GM12878 (cell line): Measurements from ENCODE around the gene FNDC11. TPM values are rescaled to one million over a fixed set of nuclear protein-coding genes. Genes with fewer than 3 reads are reported as not detected.

ENCODE experiments used
- ATAC-seq: fragments of 200-7000 bp; cut with Tn5 transposase; 3 replicates; pipeline ENCODE4 v1.9.1; 2020; ENCODE audit warnings: mild to moderate bottlenecking, moderate library complexity
- BruUV-seq: library from RNA; stranded (reverse); fragments of 400-500 nt; replicated peaks from 2 replicates; lab custom pipeline; 2021; lab: Mats Ljungman, UMichigan
- CTCF ChIA-PET: fragments of 300-600 bp; sonication (Branson Sonifier 250); formaldehyde crosslinking; extraction: SDS; loops from one replicate; lab custom pipeline; 2021; ENCODE audit warnings: inconsistent platforms; lab: Yijun Ruan, JAX
- POLR2A ChIA-PET: fragments of 350-600 bp; formaldehyde crosslinking; extraction: SDS; loops from one replicate; lab custom pipeline; 2021; ENCODE audit warnings: inconsistent platforms; lab: Charles Lee
- RAD21 ChIA-PET: fragments of 300-600 bp; sonication (Branson Sonifier 250); formaldehyde crosslinking; loops from one replicate; lab custom pipeline; 2023; ENCODE audit warnings: antibody characterized with exemption; ENCODE audit not compliant: unreplicated experiment; lab: Charles Lee
- SMC1A ChIA-PET: fragments of 300-600 bp; sonication (Branson Sonifier 250); formaldehyde crosslinking; loops from one replicate; lab custom pipeline; 2023; ENCODE audit not compliant: unreplicated experiment, uncharacterized antibody; lab: Charles Lee
- DNase-seq: peaks from one replicate; pipeline ENCODE4 v3.0.0-alpha.2; 2011; ENCODE audit warnings: low read depth, low spot score
- FAIRE-seq: peaks from 3 replicates; lab custom pipeline; 2011; peaks lifted over from hg19 to GRCh38; lab: Jason Lieb, UNC
- H2AFZ ChIP-seq: 2 replicates; pipeline ENCODE4 v1.6.0; 2011; ENCODE audit warnings: low read depth, low read length, control low read depth; ENCODE audit not compliant: control insufficient read depth
- H3K27ac ChIP-seq: 2 replicates; pipeline ENCODE4 v1.5.1; 2011; ENCODE audit warnings: control low read depth; ENCODE audit not compliant: control insufficient read depth, insufficient read depth
- H3K27me3 ChIP-seq, 2 experiments: replicated peaks in 1 of 2; 2 replicates each; pipeline versions ENCODE4 v1.6.0 to v1.6.1; 2011; ENCODE audit warnings: low read length in 1 of 2; ENCODE audit not compliant: control insufficient read depth in 2 of 2, insufficient read depth in 2 of 2
- H3K36me3 ChIP-seq, 2 experiments: 2 replicates each; pipeline ENCODE4 v1.5.1; 2011; ENCODE audit warnings: low read length in 1 of 2; ENCODE audit not compliant: control insufficient read depth in 2 of 2, insufficient read depth in 2 of 2
- H3K4me1 ChIP-seq: 2 replicates; pipeline ENCODE4 v1.6.1; 2011; ENCODE audit warnings: mild to moderate bottlenecking, low read length, moderate library complexity, mixed read lengths; ENCODE audit not compliant: control insufficient read depth, insufficient read depth
- H3K4me2 ChIP-seq: 2 replicates; pipeline ENCODE4 v1.6.0; 2011; ENCODE audit warnings: control low read depth; ENCODE audit not compliant: control insufficient read depth, insufficient read depth
- H3K4me3 ChIP-seq: fragments of 200-600 bp; sonication (generic); 2 replicates; pipeline ENCODE4 v1.5.1; 2016
- H3K79me2 ChIP-seq: 2 replicates; pipeline ENCODE4 v1.6.0; 2011; ENCODE audit warnings: low read length; ENCODE audit not compliant: control insufficient read depth, insufficient read depth
- H3K9ac ChIP-seq: 2 replicates; pipeline ENCODE4 v1.8.0; 2011; ENCODE audit warnings: low read length, control low read depth, mixed read lengths; ENCODE audit not compliant: control insufficient read depth, insufficient read depth
- H3K9me3 ChIP-seq: replicated peaks from 3 replicates; pipeline ENCODE4 v1.5.1; 2011; ENCODE audit warnings: mild to moderate bottlenecking, low read length; ENCODE audit not compliant: control insufficient read depth, insufficient read depth
- H4K20me1 ChIP-seq: 2 replicates; pipeline ENCODE4 v1.6.0; 2011; ENCODE audit not compliant: control insufficient read depth, insufficient read depth
- ATF2 ChIP-seq: IDR thresholded peaks from 2 replicates; pipeline ENCODE4 v1.6.1; 2012; ENCODE audit warnings: low read length, inconsistent platforms
- CHD1 ChIP-seq: IDR thresholded peaks from 2 replicates; pipeline ENCODE4 v1.6.1; 2012; ENCODE audit warnings: low read depth, low read length, improper control_type of control experiment
- ETV6 ChIP-seq, 2 experiments: fragments of 450-650 bp in 1 of 2; IDR thresholded peaks in 1 of 2; conservative IDR thresholded peaks in 1 of 2; 2 replicates each; pipeline ENCODE4 v1.6.1; 2014; ENCODE audit warnings: antibody characterized with exemption in 1 of 2, borderline replicate concordance in 1 of 2, low read depth in 1 of 2, mild to moderate bottlenecking in 1 of 2, moderate library complexity in 1 of 2
- FOS ChIP-seq: IDR thresholded peaks from 3 replicates; pipeline ENCODE4 v1.6.1; 2011; ENCODE audit warnings: borderline replicate concordance; ENCODE audit not compliant: insufficient read length; ENCODE audit errors: extremely low read depth
- GATAD2B ChIP-seq: fragments of 450-650 bp; conservative IDR thresholded peaks from 2 replicates; pipeline ENCODE4 v1.6.1; 2017; ENCODE audit warnings: low read depth, mild to moderate bottlenecking, moderate library complexity
- HCFC1 ChIP-seq: fragments of 150-350 bp; IDR thresholded peaks from 2 replicates; pipeline ENCODE4 v1.6.1; 2014; ENCODE audit warnings: low read length
- HDAC2 ChIP-seq: fragments of 200-600 bp; sonication (generic); IDR thresholded peaks from 2 replicates; pipeline ENCODE4 v1.6.1; 2017
- IKZF2 ChIP-seq, 2 experiments: fragments of 450-650 bp; IDR thresholded peaks; 2 replicates each; pipeline ENCODE4 v1.6.1; 2017; ENCODE audit warnings: mild to moderate bottlenecking in 2 of 2, moderate library complexity in 2 of 2
- JUND ChIP-seq: IDR thresholded peaks from 2 replicates; pipeline ENCODE4 v1.6.1; 2012; ENCODE audit warnings: low read depth, mild to moderate bottlenecking, low read length, improper control_type of control experiment, moderate library complexity
- NFYA ChIP-seq: IDR thresholded peaks from 2 replicates; pipeline ENCODE4 v1.6.1; 2011; ENCODE audit warnings: low read depth, mild to moderate bottlenecking, low read length, improper control_type of control experiment, borderline replicate concordance
- PML ChIP-seq: IDR thresholded peaks from 2 replicates; pipeline ENCODE4 v1.6.1; 2012; ENCODE audit warnings: low read length, inconsistent platforms
- RUNX3 ChIP-seq: IDR thresholded peaks from 2 replicates; pipeline ENCODE4 v1.6.1; 2012; ENCODE audit warnings: low read length, inconsistent platforms
- TCF7 ChIP-seq: IDR thresholded peaks from 2 replicates; pipeline ENCODE4 v1.6.1; 2014; ENCODE audit warnings: antibody characterized with exemption, borderline replicate concordance
- WRNIP1 ChIP-seq: IDR thresholded peaks from 2 replicates; pipeline ENCODE4 v1.6.1; 2011; ENCODE audit warnings: low read depth, low read length, improper control_type of control experiment, borderline replicate concordance
- ZBTB11 ChIP-seq: fragments of 450-650 bp; formaldehyde crosslinking; IDR thresholded peaks from 2 replicates; pipeline ENCODE4 v1.5.0; 2022; ENCODE audit warnings: mild to moderate bottlenecking, missing genetic modification characterization
- ZNF207 ChIP-seq: fragments of 450-650 bp; IDR thresholded peaks from 2 replicates; pipeline ENCODE4 v1.6.1; 2014; ENCODE audit warnings: antibody characterized with exemption, mild to moderate bottlenecking, borderline replicate concordance
- ZNF274 ChIP-seq: IDR thresholded peaks from one replicate; pipeline ENCODE4 v1.8.0; 2011; ENCODE audit not compliant: insufficient read length, insufficient read depth
- WGBS: methylation state at CpG from one replicate; pipeline ENCODE4 v1.1.6; 2016; ENCODE audit warnings: low lambda C conversion rate; ENCODE audit not compliant: insufficient replicate concordance, insufficient coverage; ENCODE audit errors: missing lambda C conversion rate; 5-methylcytosine and 5-hydroxymethylcytosine counted together
- in situ Hi-C: fragments of 300-500 bp; cut with MboI; formaldehyde crosslinking; loops from 9 replicates; pipeline ENCODE4 v1.14.3; 2018; ENCODE audit warnings: mixed read lengths
- intact Hi-C: fragments of 100-400 bp; cut with micrococcal nuclease; formaldehyde crosslinking; loops from one replicate; pipeline ENCODE4 v1.14.2; 2022; ENCODE audit not compliant: unreplicated experiment
- polyA plus RNA-seq, 11 experiments: library from polyadenylated mRNA; depleted of rRNA in 4 of 11; unstranded in 6 of 11; stranded (reverse) in 5 of 11; fragments of >200 nt; fragmentation: Nextera tagmentation in 4 of 11; fragmentation: Illumina TruSeq in 1 of 11; extraction: Ambion mirVana in 4 of 11; extraction: Trizol in 1 of 11; gene quantifications; 1 replicate in 1 of 11; 2 replicates in 10 of 11; pipeline versions ENCODE4 v1.2.1 to v1.2.3, GENCODE V29; 2011 to 2016; ENCODE audit warnings: inconsistent platforms in 2 of 11, missing spikeins in 2 of 11, low read depth in 1 of 11
- total RNA-seq, 4 experiments: library from RNA; depleted of rRNA in 3 of 4; stranded (reverse); fragments of >200 nt in 3 of 4; fragmentation: Illumina TruSeq in 1 of 4; extraction: Trizol in 1 of 4; gene quantifications; 2 replicates each; pipeline versions ENCODE4 v1.2.1 to v1.2.3, GENCODE V29; 2013 to 2021

FNDC11 gene
- total and polyA plus RNA-seq, 10 of the 15 experiments (the other 5 are each of a cell fraction or from before 2014, with no cell fraction given): 0.09 to 0.72 (median 0.34) TPM; not detected in 2

GRCh38 chr20:63536997-63537524, 16.9 kb upstream of the FNDC11 start, which contains the start of gene PTK6 (continued):
- TF ChIP-seq CHD1: no peak
- TF ChIP-seq TCF7: no peak

GRCh38 chr20:63537525-63538203, 16.3 kb upstream of the FNDC11 start:
- WGBS: under 1% methylated on average over 33 of the region's 34 CpGs
- no TSS peak for BruUV-seq
- Histone ChIP-seq H2AFZ (peak overlapping the region; percentile 87), H3K4me1 (peaks cover 20% of the 10 kb centered on the region), H3K79me2 (no peaks in the 10 kb centered on the region), H3K9ac (peak overlapping the region; percentile 70), H3K27ac (peak overlapping the region; percentile 82), H4K20me1 (no peaks in the 10 kb centered on the region), H3K27me3 (no peaks in the 10 kb centered on the region), H3K36me3 (no peaks in the 10 kb centered on the region), H3K4me3 (peak overlapping the region; percentile 63), H3K4me2 (peak overlapping the region; percentile 77), H3K9me3 (no peaks in the 10 kb centered on the region)
- intact Hi-C loops (loop anchor here (1.0 to 5.0 kb wide), 7 partner anchors 16 to 585 kb away; partner anchors contain the start of gene GMEB2), in situ Hi-C loops (no loop called here)
- peak; percentile 93 for DNase-seq
- SMC1A ChIA-PET: interaction anchor here (1.0 to 2.6 kb wide), 20 partner anchors 8 to 582 kb away, joined by 3 to 16 read pairs (median 4); partner anchors contain the start of genes ARFGAP1, FNDC11, HELZ2 and RTEL1
- POLR2A ChIA-PET: interaction anchor here (0.7 to 2.3 kb wide), 13 partner anchors 13 to 502 kb away, joined by 3 to 33 read pairs (median 4); partner anchors contain the start of genes GMEB2, HELZ2, PPDPF and RTEL1
- FAIRE-seq: peak; percentile 98
- peak; percentile 97 for ATAC-seq
- CTCF ChIA-PET: interaction anchor here (0.5 to 2.9 kb wide), 40 partner anchors 10 to 583 kb away, joined by 3 to 25 read pairs (median 4); partner anchors contain the start of genes FNDC11, HELZ2, LIME1 and PPDPF
- RAD21 ChIA-PET: interaction anchor here (0.6 to 3.2 kb wide), 47 partner anchors 9 to 541 kb away, joined by 3 to 41 read pairs (median 5); partner anchors contain the start of genes ARFRP1, GMEB2, HELZ2 and LIME1
- TF ChIP-seq ZNF207 (no peak), NFYA (no peak), GATAD2B (peak; percentile 89), WRNIP1 (no peak), ZNF274 (no peak), ZBTB11 (CRISPR knock-in tag) (0 out of 2 replicates have a peak, but pooled peaks have one; percentile 31), ETV6 (conservative IDR thresholded peaks at IDR 0.05 in 1 of 2, IDR thresholded peaks at IDR 0.05 in 1 of 2; ENCODE audit: borderline replicate concordance in 1 of 2, low read depth in 1 of 2) (peak in 1 of 2 experiments; percentile 90; a peak in 2 of 4 replicates), HDAC2 (no peak), FOS (no peak), IKZF2 (IDR thresholded peaks at IDR 0.05) (peak; percentile 69 to 76), ATF2 (no peak), PML (no peak), RUNX3 (no peak; the same call in 1 of the 2 replicates), HCFC1 (peak; percentile 34; the same call in 1 of the 2 replicates), JUND (no peak)
